Sigmoid colon (tissue), 4 donors: ENCODE results near the gene SETBP1.

Experiments
- POLR2A ChIP-seq, 2 donors: fragments of 450-650 bp; IDR thresholded peaks; one replicate each; pipeline ENCODE4 v1.6.1; 2016; ENCODE audit warnings: antibody characterized with exemption in 2 of 2, mild to moderate bottlenecking in 2 of 2, moderate library complexity in 2 of 2
- POLR2AphosphoS5 ChIP-seq, 4 donors: sonication (generic); formaldehyde crosslinking; IDR thresholded peaks; one replicate each; pipeline ENCODE4 v1.6.1; 2017; ENCODE audit warnings: antibody characterized with exemption in 4 of 4
- TF ChIP-seq, protein P1 (sequence below), 4 experiments: fragments of 450-650 bp in 3 of 4; fragments of 200-600 bp in 1 of 4; IDR thresholded peaks; one replicate each; pipeline ENCODE4 v1.5.1; 2016 to 2019; ENCODE audit warnings: antibody characterized with exemption in 4 of 4, mild to moderate bottlenecking in 3 of 4, moderate library complexity in 2 of 4

DNA sequence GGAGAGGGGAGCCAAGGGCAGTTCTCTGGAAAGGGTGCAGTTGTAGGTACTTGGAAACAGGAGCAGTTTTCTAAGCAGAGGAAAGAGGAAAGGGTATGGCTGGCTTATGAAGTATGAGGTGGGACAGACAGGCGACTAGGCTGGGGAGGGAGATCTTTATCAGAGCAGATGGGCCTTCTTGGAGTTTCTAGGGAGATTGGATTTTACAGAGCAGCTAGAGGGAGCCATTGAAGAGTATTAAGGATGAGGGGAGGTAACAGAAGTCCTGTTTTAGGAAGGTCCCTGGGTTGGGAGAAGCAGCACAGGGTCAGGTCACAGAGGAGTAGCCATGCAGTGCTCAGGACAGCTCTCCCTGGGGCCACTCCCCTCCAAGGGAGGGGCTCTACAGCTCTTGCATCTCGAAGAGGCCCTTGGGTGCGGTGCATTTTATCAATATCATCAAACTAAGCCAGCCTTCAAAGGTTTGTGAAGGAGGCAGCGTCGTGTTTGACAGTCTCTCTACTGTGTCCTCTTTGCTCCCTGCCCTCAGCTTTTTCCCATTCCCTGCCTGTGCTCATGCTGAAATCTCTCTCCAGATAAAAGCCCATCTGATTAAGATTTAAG lies 154.3 kb downstream of the SETBP1 start:
- TF ChIP-seq POLR2A (IDR thresholded peaks at IDR 0.05): no peak
- TF ChIP-seq, protein P1, sequence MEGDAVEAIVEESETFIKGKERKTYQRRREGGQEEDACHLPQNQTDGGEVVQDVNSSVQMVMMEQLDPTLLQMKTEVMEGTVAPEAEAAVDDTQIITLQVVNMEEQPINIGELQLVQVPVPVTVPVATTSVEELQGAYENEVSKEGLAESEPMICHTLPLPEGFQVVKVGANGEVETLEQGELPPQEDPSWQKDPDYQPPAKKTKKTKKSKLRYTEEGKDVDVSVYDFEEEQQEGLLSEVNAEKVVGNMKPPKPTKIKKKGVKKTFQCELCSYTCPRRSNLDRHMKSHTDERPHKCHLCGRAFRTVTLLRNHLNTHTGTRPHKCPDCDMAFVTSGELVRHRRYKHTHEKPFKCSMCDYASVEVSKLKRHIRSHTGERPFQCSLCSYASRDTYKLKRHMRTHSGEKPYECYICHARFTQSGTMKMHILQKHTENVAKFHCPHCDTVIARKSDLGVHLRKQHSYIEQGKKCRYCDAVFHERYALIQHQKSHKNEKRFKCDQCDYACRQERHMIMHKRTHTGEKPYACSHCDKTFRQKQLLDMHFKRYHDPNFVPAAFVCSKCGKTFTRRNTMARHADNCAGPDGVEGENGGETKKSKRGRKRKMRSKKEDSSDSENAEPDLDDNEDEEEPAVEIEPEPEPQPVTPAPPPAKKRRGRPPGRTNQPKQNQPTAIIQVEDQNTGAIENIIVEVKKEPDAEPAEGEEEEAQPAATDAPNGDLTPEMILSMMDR (IDR thresholded peaks at IDR 0.05): no peak
- no peak for TF ChIP-seq POLR2AphosphoS5 (IDR thresholded peaks at IDR 0.05)
